Glomerular endothelial cell (primary cell): ENCODE data around the gene EIF4G3. TPM values are rescaled to one million over a fixed set of nuclear protein-coding genes. Genes with fewer than 3 reads are reported as not detected.
"Not testable (repeated sequence)": the region's sequence is repeated elsewhere in the genome, so short reads cannot be mapped to it uniquely, and the experiment has no call there.

Experiments used
- DNase-seq: peaks from one replicate; pipeline ENCODE4 v3.0.0-alpha.2; 2011; ENCODE audit warnings: low read depth, low spot score; ENCODE audit errors: extremely low read depth
- total RNA-seq: library from RNA; depleted of rRNA; stranded (reverse); fragments of >200 nt; gene quantifications from 2 replicates; pipeline ENCODE4 v1.2.3, GENCODE V29; 2015

EIF4G3 gene
- total RNA-seq, 1 donor from 2014 or later, result 62.9 TPM

DNA sequence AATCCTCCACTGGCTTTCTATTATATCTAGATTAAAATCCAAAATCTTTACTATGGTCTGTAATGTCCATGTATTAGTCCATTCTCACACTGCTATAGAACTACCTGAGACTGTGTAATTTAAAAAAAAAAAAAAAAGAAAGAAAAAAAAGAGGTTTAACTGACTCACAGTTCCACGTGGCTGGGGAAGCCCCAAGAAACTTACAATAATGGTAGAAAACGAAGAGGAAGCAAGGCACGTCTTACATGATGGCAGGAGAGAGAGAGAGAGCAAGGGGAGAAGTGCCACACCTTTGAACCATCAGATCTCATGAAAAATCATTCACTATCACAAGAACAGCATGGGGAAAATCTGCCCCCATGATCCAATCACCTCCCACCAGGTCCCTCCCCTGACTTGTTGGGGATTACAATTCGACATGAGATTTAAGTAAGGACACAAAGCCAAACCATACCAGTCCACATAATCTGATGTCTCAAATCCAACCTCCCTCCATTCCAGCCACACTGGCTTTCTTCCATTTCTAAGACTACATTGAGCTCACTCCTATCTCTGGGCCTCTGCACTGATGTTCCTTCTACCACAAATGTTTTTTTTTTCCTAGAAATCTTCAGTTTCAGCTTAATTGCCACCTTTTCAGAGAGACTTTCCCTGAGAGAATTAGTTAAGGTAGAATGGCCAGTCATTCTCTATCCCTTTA lies 92.4 kb downstream of the EIF4G3 start:
- no peak for DNase-seq

DNA sequence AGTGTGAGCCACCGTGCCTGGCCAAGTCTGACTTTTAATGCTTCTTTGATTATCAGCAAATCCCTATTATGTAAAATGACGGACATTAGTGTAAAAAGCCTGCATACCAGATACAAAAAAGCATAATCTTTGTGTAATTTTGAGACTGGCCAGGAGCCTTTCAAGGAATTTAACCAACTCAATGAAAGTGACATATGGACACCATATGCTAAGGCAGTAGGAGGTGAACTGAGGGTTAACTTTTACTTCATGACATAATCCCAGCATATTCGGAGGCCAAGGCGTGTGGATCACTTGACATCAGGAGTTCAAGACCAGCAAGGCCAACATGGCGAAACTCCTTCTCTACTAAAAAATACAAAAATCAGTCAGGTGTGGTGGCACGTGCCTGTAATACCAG lies 94.6 kb downstream of the EIF4G3 start:
- DNase-seq, result no peak

GRCh38 chr1:21077085-21077484 lies 99.6 kb downstream of the EIF4G3 start:
- DNase-seq, result no peak

DNA sequence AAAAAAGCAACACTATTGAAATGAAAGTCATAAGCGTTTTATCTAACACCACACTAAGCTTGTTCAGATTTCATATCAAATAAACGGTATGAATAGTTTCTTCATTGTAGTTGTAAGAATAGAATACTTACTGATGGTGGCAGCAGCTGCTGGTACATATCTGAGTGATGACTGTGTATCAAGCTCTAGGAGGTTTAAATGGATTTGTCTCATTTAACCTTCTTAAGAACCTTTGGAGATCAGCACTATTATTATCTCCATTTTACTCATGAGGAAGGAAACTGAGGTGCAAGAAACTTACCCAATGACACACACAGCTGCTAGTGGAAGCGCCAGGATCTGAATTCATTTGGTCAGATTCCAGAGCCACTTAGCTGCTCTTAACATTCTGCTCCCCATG lies 104.0 kb downstream of the EIF4G3 start:
- DNase-seq, result no peak

- DNase-seq, result no peak
These were observed 107.1 kb downstream of the EIF4G3 start for GRCh38 chr1:21069549-21069948.

DNA sequence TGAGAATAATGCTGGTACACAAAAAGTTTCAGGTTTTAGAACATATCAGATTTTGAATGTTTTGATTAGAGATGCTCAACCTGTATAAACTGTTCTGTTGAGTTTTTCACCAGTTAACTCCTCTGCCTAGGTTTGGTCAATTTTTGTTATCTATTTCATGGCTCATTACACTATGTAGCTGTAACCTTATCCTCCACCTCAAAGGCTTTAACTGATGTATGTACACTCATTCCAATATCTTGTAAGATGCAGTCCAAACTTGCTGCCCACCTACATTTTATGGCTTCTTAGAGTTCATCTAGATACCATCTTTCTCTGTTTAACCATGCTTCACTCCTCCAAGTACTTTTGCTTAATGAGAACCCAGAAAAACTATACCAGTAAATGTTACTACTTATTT lies 107.8 kb downstream of the EIF4G3 start:
- DNase-seq, result no peak

GRCh38 chr1:21067551-21068227 lies 109.0 kb downstream of the EIF4G3 start:
- no peak for DNase-seq

DNA sequence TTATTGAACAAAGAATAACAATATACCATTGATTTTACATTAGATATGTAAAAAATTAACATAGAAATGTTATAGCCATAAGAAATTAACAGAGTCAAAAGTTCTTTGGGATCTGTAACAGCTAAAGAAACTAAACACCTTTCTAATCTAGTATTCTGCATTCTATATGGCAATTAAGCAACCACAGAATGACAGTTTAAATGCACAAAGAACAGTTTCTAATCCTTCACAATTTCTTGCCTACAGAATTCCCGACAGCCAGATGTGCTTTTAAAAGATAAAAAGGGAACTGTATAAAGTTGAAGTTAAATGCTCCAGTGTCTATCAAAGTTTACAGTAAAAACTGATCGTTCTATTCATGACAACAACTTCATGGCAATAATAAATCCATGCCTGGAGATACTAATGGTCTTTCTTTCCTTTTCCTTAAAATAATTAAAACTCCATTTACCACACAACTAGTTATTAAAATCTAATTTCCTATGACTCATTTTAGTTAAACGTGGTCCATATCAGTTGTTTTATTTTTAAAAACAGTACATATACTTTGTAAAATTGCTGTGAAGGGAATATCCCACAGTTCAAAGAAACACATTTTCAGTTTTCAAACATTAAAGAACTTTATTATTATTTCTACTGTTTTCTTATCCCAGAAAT lies 110.2 kb downstream of the EIF4G3 start:
- no peak for DNase-seq

- DNase-seq, result no peak
These were observed 110.8 kb downstream of the EIF4G3 start for GRCh38 chr1:21065851-21066250.

GRCh38 chr1:21064057-21064456 lies 112.6 kb downstream of the EIF4G3 start:
- DNase-seq, result no peak

- DNase-seq, result no peak
These were observed 116.2 kb downstream of the EIF4G3 start for GRCh38 chr1:21060523-21060922.

DNA sequence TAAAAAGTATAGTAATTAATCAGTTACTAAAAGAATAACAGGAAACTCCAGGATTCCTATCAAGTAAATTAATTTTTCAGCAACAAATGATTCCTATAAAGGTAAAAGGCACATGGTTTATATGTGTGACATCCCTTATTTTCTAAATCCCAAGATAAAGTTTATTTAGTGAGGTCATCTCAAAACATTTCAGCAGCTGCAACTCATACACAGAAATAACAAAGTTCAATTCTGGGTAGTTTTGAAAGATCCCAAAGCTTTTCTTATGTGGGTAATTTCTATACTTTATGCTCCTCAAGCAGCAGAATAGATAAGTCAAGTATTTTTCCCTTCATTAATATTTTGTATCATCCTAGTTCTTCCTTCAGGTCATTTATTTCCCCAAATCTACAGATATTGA lies 117.7 kb downstream of the EIF4G3 start:
- DNase-seq, result no peak

GRCh38 chr1:21058035-21058793 lies 118.5 kb downstream of the EIF4G3 start:
- no peak for DNase-seq

GRCh38 chr1:21053189-21053928 lies 123.3 kb downstream of the EIF4G3 start:
- not testable (repeated sequence) for DNase-seq

DNA sequence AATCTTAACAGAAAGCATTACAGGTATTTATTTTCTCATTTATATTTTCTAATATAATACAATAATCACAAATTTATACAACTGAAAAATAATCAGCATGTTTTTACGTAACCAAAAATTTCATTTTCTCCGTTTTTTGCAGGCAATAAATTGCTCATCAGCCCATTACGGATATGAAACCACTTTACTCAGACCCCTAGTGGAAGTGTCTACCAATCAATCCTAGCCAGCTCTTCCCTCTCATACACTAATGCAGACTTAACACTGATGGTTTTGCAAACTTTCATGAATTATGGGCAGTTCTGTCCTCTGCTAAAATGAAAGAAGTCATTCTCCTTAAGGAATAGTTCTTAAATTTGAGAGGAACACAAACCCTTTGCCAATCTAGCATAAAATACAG lies 124.7 kb downstream of the EIF4G3 start:
- DNase-seq, result no peak

DNA sequence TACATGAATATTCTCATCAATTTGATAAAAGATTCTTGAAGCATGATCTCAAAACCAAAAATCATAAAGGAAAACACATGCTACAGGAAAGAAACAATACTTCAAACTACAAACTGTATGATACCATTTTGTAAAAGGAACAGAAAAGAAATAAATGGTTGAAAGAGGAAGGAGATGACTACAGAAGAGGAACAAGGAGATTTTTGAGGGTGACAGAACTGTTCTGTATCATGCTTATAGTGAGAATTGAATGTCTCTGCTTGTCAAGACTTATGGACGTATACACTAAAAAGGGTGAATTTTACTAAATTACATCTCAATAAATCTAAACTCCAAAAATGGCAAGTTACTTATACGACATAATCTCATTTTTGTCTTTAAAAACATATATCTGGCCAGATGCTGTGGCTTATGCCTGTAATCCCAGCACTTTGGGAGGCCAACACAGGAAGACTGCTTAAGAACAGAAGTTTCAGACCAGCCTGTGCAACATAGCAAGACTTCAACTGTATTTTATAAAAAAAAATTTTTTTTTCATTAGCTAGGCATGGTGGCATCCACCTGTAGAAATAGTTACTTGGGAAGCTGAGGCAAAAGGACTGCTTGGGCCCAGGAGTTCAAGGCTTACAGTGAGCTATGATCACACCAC lies 125.4 kb downstream of the EIF4G3 start:
- DNase-seq, result no peak

DNA sequence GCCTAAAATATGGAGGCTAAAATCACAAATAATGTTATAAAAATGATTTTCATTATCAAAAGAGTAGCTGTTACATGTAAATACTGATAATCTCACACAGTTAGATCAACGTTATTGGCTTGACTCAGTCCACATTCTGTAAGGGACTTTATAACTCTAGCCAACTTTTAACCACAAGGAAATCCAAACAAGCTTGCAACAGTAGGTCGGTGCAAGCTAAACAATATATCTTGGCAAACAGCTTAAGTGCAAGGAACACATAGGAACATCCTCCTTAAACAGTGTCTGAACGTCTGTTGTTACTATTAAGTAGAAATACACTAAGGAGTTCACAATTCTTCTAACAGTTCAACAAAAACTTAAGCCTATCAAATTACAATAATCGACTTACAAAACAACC lies 126.7 kb downstream of the EIF4G3 start:
- DNase-seq, result no peak

DNA sequence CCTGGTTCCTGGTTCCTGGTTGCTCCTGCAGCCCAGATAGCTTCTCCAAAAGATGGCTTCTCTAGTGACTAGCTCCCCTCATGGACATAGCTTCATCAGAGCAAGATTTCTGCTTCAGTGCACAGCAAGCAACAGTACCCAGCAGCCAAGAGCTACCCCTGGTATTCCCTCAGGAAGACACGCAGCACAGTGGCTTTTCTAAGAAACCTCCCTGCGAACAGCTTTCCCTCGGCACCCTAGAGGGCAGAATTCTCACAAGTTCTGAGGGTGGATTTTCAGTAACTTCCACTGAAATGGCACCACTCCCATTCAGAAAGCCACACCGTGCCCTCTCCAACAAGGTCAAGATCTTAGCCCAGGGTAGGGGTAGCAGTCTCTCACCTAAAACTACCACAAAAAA lies 128.2 kb downstream of the EIF4G3 start:
- DNase-seq, result no peak

DNA sequence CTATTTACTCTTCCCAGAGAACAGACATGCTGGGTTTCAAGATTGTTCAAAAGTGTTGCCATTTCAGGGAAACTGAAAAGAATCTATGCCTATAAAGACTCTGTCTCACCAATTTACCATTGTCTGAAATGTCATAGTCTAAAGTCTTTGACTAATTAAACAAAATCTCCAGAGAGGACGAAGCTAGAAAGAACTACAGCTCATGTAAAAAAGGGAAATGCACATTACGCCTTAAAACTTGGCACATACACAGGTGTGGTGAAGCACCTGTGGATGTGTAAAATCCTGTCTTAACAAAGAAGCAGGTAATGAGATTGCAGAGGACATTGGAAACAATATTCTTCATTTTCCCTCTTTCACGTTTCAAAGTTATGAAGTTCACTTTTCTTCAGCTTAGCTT lies 130.6 kb downstream of the EIF4G3 start:
- DNase-seq, result no peak

- no peak for DNase-seq
These were observed 131.3 kb downstream of the EIF4G3 start for GRCh38 chr1:21045351-21045750.
